Gastrocnemius medialis (tissue), 4 donors: ENCODE measurements around the gene DDX60.

Source experiments
- CTCF ChIP-seq, 5 experiments: fragments of 450-650 bp in 3 of 5; fragments of 200-600 bp in 2 of 5; sonication (generic) in 2 of 5; IDR thresholded peaks in 4 of 5; conservative IDR thresholded peaks in 1 of 5; 1 replicate in 4 of 5; 2 replicates in 1 of 5; pipeline ENCODE4 v1.5.1; 2016 to 2019; ENCODE audit warnings: antibody characterized with exemption in 5 of 5, mild to moderate bottlenecking in 3 of 5, moderate library complexity in 3 of 5
- POLR2A ChIP-seq, 2 donors: fragments of 450-650 bp; IDR thresholded peaks; one replicate each; pipeline ENCODE4 v1.6.1; 2017; ENCODE audit warnings: antibody characterized with exemption in 2 of 2, mild to moderate bottlenecking in 2 of 2, moderate library complexity in 2 of 2

- TF ChIP-seq POLR2A (IDR thresholded peaks at IDR 0.05) (no peak), CTCF (IDR thresholded peaks at IDR 0.05 in 4 of 5, conservative IDR thresholded peaks at IDR 0.05 in 1 of 5) (no peak)
These were observed 109.5 kb downstream of the DDX60 start for GRCh38 chr4:168208957-168209614.
